HCT116 (cell line): ENCODE measurements around the gene CNTNAP2.

Experiments
- CEBPB ChIP-seq: IDR thresholded peaks from 2 replicates; pipeline ENCODE4 v1.6.1; 2012; ENCODE audit warnings: low read depth
- EGR1 ChIP-seq: IDR thresholded peaks from 2 replicates; pipeline ENCODE4 v1.6.1; 2012; ENCODE audit warnings: low read depth
- ELF1 ChIP-seq: IDR thresholded peaks from 2 replicates; pipeline ENCODE4 v1.6.1; 2012; ENCODE audit warnings: low read depth, borderline replicate concordance
- EZH2 ChIP-seq: fragments of 200-600 bp; sonication (generic); IDR thresholded peaks from 2 replicates; pipeline ENCODE4 v1.6.1; 2017; ENCODE audit warnings: antibody characterized with exemption, mixed run types
- EZH2phosphoT487 ChIP-seq: fragments of 200-600 bp; IDR thresholded peaks from 2 replicates; pipeline ENCODE4 v1.6.1; 2018; ENCODE audit warnings: antibody characterized with exemption, borderline replicate concordance
- POLR2A ChIP-seq: IDR thresholded peaks from 2 replicates; pipeline ENCODE4 v1.7.0; 2011; ENCODE audit warnings: borderline replicate concordance; ENCODE audit not compliant: insufficient read depth, insufficient read length; ENCODE audit errors: extremely low read depth
- POLR2AphosphoS5 ChIP-seq: IDR thresholded peaks from 2 replicates; pipeline ENCODE4 v1.6.1; 2011; ENCODE audit warnings: mild to moderate bottlenecking, low read depth, low read length, moderate library complexity
- SIN3A ChIP-seq: IDR thresholded peaks from 2 replicates; pipeline ENCODE4 v1.6.1; 2012; ENCODE audit warnings: low read depth
- ZFX ChIP-seq: fragments of 450-650 bp; IDR thresholded peaks from 2 replicates; pipeline ENCODE4 v1.6.1; 2017
- TF ChIP-seq, protein P1 (sequence below), 3 experiments: fragments of 200-600 bp in 1 of 3; sonication (generic) in 1 of 3; IDR thresholded peaks in 2 of 3; conservative IDR thresholded peaks in 1 of 3; 2 replicates each; pipeline ENCODE4 v1.5.1; 2012 to 2017; ENCODE audit warnings: low read depth in 2 of 3, low read length in 2 of 3, antibody characterized with exemption in 1 of 3, borderline replicate concordance in 1 of 3, control low read depth in 1 of 3, mild to moderate bottlenecking in 1 of 3, mixed read lengths in 1 of 3, mixed run types in 1 of 3, moderate library complexity in 1 of 3; ENCODE audit not compliant: insufficient read depth in 1 of 3
- TF ChIP-seq, protein P2 (sequence below): IDR thresholded peaks from 2 replicates; pipeline ENCODE4 v1.6.1; 2011; ENCODE audit warnings: mild to moderate bottlenecking, low read length, moderate library complexity; ENCODE audit not compliant: insufficient replicate concordance; ENCODE audit errors: extremely low read depth
- TF ChIP-seq, protein P3 (sequence below): IDR thresholded peaks from 2 replicates; pipeline ENCODE4 v1.6.1; 2012
- TF ChIP-seq, protein P4 (sequence below): IDR thresholded peaks from 2 replicates; pipeline ENCODE4 v1.6.1; 2012

DNA sequence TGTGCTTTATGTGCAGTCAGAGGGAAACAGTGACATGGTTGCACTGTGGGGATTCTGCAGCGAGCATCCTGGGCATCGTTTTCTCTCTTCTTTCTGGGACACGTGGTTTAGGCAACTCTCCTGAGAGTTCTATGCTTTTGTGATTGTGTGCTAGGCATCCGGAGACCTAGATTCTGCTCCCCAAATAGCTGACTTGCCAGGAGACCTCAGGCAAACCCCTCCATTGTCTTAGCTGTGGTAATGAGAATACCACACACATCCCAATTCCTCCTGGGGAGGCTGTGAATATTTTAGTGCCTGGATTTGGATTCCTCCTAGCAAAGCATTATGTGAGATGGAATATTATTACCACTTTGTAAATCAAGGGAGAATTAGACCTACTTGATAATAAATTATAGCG is 1862.0 kb downstream of the CNTNAP2 start:
- TF ChIP-seq, protein P1, sequence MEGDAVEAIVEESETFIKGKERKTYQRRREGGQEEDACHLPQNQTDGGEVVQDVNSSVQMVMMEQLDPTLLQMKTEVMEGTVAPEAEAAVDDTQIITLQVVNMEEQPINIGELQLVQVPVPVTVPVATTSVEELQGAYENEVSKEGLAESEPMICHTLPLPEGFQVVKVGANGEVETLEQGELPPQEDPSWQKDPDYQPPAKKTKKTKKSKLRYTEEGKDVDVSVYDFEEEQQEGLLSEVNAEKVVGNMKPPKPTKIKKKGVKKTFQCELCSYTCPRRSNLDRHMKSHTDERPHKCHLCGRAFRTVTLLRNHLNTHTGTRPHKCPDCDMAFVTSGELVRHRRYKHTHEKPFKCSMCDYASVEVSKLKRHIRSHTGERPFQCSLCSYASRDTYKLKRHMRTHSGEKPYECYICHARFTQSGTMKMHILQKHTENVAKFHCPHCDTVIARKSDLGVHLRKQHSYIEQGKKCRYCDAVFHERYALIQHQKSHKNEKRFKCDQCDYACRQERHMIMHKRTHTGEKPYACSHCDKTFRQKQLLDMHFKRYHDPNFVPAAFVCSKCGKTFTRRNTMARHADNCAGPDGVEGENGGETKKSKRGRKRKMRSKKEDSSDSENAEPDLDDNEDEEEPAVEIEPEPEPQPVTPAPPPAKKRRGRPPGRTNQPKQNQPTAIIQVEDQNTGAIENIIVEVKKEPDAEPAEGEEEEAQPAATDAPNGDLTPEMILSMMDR (IDR thresholded peaks at IDR 0.05 in 2 of 3, conservative IDR thresholded peaks at IDR 0.05 in 1 of 3; ENCODE audit: borderline replicate concordance in 1 of 3, insufficient read depth in 1 of 3, low read depth in 2 of 3, low read length in 2 of 3) = no peak
- TF ChIP-seq EZH2 = no peak
- no peak for TF ChIP-seq POLR2A
- TF ChIP-seq, protein P2, sequence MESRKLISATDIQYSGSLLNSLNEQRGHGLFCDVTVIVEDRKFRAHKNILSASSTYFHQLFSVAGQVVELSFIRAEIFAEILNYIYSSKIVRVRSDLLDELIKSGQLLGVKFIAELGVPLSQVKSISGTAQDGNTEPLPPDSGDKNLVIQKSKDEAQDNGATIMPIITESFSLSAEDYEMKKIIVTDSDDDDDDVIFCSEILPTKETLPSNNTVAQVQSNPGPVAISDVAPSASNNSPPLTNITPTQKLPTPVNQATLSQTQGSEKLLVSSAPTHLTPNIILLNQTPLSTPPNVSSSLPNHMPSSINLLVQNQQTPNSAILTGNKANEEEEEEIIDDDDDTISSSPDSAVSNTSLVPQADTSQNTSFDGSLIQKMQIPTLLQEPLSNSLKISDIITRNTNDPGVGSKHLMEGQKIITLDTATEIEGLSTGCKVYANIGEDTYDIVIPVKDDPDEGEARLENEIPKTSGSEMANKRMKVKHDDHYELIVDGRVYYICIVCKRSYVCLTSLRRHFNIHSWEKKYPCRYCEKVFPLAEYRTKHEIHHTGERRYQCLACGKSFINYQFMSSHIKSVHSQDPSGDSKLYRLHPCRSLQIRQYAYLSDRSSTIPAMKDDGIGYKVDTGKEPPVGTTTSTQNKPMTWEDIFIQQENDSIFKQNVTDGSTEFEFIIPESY = no peak
- no peak for TF ChIP-seq EZH2phosphoT487
- no peak for TF ChIP-seq EGR1
- TF ChIP-seq ELF1 = no peak
- TF ChIP-seq, protein P3, sequence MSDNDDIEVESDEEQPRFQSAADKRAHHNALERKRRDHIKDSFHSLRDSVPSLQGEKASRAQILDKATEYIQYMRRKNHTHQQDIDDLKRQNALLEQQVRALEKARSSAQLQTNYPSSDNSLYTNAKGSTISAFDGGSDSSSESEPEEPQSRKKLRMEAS = no peak
- no peak for TF ChIP-seq SIN3A
- TF ChIP-seq ZFX = no peak
- TF ChIP-seq POLR2AphosphoS5 = no peak
- TF ChIP-seq CEBPB = no peak
- TF ChIP-seq, protein P4, sequence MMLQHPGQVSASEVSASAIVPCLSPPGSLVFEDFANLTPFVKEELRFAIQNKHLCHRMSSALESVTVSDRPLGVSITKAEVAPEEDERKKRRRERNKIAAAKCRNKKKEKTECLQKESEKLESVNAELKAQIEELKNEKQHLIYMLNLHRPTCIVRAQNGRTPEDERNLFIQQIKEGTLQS = no peak
